Measurements from ENCODE around the gene ZBTB43.

Gene ZBTB43

DNA sequence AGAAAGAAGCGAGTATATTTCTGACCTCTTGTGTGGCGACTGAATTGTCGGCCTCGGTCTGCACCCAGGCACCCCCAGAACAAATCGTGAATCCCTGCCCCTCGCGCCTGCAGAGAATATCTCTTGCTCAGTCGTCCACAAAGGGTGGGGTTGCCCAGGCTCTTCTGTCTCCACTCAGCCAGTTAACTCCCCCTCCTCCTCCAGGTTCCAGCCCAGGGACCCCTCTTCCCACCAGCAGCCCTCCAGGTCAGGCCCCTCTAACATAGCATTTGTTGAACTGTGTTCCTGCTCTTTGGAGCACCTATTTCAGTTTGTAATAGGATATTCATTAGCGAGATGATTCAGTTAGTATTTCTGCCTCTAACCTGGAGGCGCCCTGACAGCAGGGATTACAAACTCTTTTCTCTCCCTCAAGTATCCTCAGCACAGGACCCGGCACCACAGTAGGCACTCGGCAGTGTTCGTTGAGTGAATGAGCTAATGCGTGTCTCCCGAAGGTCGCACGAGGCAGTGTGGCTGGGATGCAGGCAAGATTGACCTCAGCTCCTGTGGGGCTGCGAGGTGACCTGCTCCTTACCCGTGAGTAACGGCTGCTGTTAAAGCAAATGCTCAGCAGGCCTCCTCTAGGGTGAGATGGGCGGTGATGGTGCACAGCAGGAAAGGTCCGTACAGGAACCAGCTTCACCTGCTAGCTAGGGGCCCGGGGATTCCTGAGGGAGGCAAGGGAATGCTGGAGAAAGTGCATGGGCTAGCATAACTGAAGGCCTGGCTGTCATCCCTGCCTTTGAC lies 81.4 kb downstream of the ZBTB43 start:
- 95% methylated on average over 20 of the region's 23 CpGs for WGBS (ENCODE audit: insufficient coverage)
- peaks cover 0 to 24% (median 12%) of the 10 kb centered on the region in 4 experiments for H3K36me3 ChIP-seq (ENCODE audit: control insufficient read depth in 4 of 4, insufficient read depth in 4 of 4, low read length in 3 of 4)
- H3K27me3 ChIP-seq (replicated peaks in 2 of 5; ENCODE audit: control insufficient read depth in 4 of 5, insufficient read depth in 5 of 5, low read length in 4 of 5) = no peaks in the 10 kb centered on the region
- POLR2A ChIA-PET = no interaction called here
- CTCF ChIA-PET = no interaction called here
- H3K4me3 ChIP-seq (ENCODE audit: control insufficient read depth in 1 of 7, extremely low read depth in 1 of 7, insufficient read depth in 4 of 7, low read depth in 2 of 7, low read length in 6 of 7) = no peak overlapping the region
- DNase-seq = no peak
- H3K27ac ChIP-seq (ENCODE audit: insufficient read depth in 1 of 2, low read depth in 1 of 2, low read length in 2 of 2, poor library complexity in 1 of 2, severe bottlenecking in 2 of 2) = no peak overlapping the region
- peaks cover 0 to 11% (median 9%) of the 10 kb centered on the region in 4 experiments for H3K4me1 ChIP-seq (ENCODE audit: control extremely low read depth in 1 of 4, control insufficient read depth in 4 of 4, insufficient read depth in 4 of 4, low read length in 3 of 4)
- no peaks in the 10 kb centered on the region for H3K9me3 ChIP-seq (ENCODE audit: control extremely low read depth in 1 of 5, control insufficient read depth in 4 of 5, insufficient read depth in 2 of 5, low read depth in 1 of 5, low read length in 4 of 5)

DNA sequence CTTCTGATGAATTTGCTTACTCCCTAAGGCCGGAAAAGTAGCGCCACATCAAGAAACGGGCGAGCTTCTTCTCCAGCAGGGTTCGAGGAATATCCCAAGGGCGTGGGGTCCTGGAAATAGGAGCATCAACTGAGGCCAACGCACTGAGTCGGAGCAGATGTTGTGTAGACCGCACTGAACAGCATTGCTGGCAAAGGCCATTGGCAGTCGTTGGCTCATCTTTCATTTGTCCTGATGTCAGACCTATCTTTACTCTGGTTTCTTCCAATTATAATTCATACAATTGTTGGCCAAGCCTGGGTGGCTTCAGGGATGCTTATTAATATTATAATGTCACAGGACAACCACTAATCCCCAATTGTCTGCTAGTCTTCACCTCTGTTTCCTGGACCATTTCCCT lies 82.1 kb downstream of the ZBTB43 start:
- CTCF ChIA-PET = interaction anchor here (1.0 kb wide), 1 partner anchor 22 kb away, joined by 3 read pairs; no protein-coding TSS in a partner anchor
- Histone ChIP-seq H3K9me3 (ENCODE audit: control extremely low read depth in 1 of 5, control insufficient read depth in 4 of 5, insufficient read depth in 2 of 5, low read depth in 1 of 5, low read length in 4 of 5) (no peaks in the 10 kb centered on the region), H3K4me3 (ENCODE audit: control insufficient read depth in 1 of 7, extremely low read depth in 1 of 7, insufficient read depth in 4 of 7, low read depth in 2 of 7, low read length in 6 of 7) (no peak overlapping the region), H3K4me1 (ENCODE audit: control extremely low read depth in 1 of 4, control insufficient read depth in 4 of 4, insufficient read depth in 4 of 4, low read length in 3 of 4) (peaks cover 0 to 11% (median 9%) of the 10 kb centered on the region in 4 experiments), H3K36me3 (ENCODE audit: control insufficient read depth in 4 of 4, insufficient read depth in 4 of 4, low read length in 3 of 4) (peaks cover 0 to 18% (median 9%) of the 10 kb centered on the region in 4 experiments), H3K27me3 (replicated peaks in 2 of 5; ENCODE audit: control insufficient read depth in 4 of 5, insufficient read depth in 5 of 5, low read length in 4 of 5) (no peaks in the 10 kb centered on the region), H3K27ac (ENCODE audit: insufficient read depth in 1 of 2, low read depth in 1 of 2, low read length in 2 of 2, poor library complexity in 1 of 2, severe bottlenecking in 2 of 2) (no peak overlapping the region)
- POLR2A ChIA-PET = no interaction called here
- DNase-seq = no peak
- 96% methylated on average over 10 of the region's 10 CpGs for WGBS (ENCODE audit: insufficient coverage)

Data from common myeloid progenitor, CD34-positive (primary cell).